ENCODE results near the gene KRTAP5-10.

GRCh38 chr11:71580057-71581003 is 15.0 kb downstream of the KRTAP5-10 start:
- TF ChIP-seq CTCF (IDR thresholded peaks at IDR 0.05), result peak; percentile 66 to 84 (median 71)
- TF ChIP-seq POLR2A (IDR thresholded peaks at IDR 0.05), result no peak
